Fibroblast of peridontal ligament (primary cell): ENCODE measurements around the gene ZCCHC24.
A peak's percentile ranks its signal among the peaks of the same experiment; 100 is the strongest.

Experiments used
- DNase-seq: peaks from one replicate; pipeline ENCODE4 v3.0.0-alpha.2; 2010; ENCODE audit errors: extremely low read depth

ZCCHC24 gene

DNA sequence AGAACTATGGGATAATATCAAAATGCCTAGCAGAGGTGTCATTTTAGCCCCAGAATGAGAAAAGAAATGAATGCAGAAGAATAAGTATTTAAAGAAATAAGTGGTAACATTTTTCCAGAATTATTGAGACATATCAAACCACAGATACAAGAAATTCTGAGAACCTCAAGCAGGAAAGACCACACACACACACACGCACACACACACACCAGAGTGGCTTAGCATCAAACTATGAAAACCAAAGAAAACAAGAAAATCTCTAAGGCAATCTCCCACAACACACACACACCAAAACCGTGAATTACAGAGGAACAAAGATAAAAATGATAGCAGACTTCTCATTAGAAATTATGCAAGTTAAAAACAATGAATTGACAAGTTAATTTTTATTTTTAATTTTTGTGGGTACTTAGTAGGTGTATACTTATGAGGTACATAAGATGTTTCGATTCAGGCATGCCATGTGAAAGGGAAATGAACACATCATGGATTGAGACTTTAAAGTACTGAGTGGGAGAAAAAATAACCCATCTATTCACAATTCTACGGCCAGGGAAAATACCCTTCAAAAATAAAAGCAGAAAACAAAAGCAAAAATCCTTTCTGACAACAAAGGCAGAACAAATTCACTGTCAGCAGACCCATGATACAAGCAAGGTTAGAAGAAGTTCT is 83.6 kb downstream of the ZCCHC24 start:
- DNase-seq, result peak; percentile 48

- DNase-seq, result no peak
Measured at GRCh38 chr10:79360499-79361342, 84.7 kb downstream of the ZCCHC24 start.

DNA sequence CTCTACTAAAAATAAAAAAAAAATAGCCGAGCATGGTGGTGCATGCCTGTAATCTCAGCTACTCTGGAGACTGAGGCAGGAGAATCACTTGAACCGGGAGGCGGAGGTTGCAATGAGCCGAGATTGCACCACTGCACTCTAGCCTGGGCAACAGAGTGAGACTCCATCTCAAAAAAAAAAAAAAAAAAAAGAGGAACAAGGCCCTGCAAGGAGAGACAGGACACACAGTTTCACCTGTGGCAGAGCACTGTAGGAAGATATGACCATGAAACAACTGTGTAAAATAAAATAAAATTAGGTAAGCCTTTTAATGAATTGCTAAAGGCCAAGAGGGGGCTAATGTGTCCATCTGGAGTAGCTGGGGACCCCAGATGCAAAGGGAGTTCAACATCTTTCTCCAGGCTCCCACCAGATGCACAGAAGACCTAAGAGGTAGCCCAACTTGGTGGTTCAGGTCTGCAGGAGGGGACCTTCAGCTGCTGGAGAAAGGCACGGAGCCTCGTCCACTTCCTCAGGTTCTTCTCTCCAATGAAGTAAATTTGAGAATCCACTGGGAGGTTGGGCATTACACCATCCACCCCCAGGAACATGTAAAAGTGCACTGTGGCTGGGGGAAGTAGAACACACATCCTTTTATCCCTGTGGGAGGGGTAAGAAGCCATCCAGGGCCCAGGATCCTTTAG is 85.5 kb downstream of the ZCCHC24 start:
- no peak for DNase-seq

- no peak for DNase-seq
Measured at GRCh38 chr10:79358811-79359210, 86.6 kb downstream of the ZCCHC24 start.

GRCh38 chr10:79357180-79357579 is 88.2 kb downstream of the ZCCHC24 start:
- DNase-seq, result no peak

DNA sequence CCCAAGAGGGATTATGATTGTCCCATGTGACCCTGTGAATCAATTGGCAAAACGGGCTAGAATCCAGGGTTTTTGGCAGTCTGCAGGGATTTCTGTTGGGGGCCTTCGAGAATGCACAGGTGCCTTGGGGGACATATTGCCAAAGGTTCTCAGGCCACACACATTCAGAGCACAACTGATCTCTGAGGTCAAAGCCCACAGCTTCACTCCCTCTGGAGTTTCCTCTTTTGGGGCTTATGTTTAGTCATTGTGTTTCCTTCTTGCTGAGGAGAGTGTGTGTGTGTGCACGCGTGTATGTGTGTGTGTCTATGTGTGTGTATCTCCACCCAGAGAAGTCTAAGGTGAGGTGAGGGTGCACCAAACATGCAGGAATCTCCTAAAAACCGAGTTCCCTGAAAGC is 89.3 kb downstream of the ZCCHC24 start:
- no peak for DNase-seq

DNA sequence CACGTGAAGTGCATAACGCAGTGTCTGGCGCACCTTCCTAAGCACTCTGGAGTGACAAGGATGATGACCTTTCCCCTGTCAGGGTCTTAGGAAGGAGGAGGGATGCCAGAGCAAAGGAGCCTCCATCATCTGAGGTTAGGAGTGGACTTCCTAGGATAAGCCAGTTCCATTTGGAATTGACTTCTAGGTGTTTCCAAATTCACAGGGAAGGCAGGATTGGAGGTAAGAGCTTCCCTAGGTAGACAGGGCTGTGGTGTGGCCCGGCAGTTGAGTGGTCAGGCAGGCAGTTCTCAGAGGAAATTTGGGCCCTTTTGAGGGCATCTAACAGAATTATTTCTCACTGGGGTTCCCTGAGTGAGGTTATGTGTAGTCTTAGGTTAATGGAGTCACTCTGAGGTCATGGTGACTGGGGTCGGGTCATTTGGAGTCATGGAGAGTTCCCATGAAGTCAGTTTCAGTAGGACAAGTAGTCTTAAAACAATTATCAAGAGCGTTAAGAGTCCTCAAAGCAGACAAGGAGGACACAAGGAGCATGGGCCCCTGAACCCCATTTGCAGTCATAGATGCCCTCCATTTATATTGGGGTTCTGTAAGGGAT is 89.9 kb downstream of the ZCCHC24 start:
- no peak for DNase-seq

DNA sequence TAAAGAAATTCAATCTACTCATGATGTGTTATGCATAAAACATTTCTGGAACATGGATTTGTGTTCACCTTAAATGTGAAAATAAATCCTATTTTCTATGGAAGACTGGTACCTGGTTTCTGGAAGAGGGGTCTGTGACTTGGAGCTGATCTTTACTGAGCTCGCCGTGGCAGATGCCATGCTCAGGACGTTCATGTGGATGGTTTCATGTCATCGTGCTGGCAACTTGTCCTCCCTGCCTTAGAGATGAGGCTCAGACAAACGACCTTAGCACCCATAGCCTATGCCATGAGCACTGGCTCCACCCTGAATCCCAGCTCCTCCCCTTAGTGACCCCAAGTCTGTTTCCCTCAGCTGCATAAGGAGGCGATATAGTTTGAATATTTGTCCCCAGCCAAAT is 90.8 kb downstream of the ZCCHC24 start:
- no peak for DNase-seq

DNA sequence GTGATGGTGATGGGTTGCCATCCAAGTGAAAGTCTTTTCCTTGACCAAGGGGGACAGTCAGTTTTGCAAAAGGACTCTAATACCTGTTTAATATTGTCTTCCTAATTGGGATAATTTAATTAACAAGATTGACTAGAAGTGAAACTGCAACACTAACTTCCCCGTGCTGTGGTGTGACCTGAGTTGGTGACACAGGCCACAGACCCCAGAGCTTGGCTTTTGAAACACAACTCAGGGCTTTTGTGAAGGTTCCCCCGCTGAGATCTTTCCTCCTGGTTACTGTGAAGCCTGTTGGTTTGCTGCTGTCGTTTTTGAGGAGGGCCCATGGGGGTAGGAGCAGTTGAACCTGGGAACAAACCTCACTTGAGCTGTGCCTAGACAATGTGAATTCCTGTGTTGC is 91.3 kb downstream of the ZCCHC24 start:
- DNase-seq, result no peak

- DNase-seq, result no peak
Measured at GRCh38 chr10:79353726-79354125, 91.7 kb downstream of the ZCCHC24 start.

GRCh38 chr10:79353000-79353406 is 92.4 kb downstream of the ZCCHC24 start:
- no peak for DNase-seq

DNA sequence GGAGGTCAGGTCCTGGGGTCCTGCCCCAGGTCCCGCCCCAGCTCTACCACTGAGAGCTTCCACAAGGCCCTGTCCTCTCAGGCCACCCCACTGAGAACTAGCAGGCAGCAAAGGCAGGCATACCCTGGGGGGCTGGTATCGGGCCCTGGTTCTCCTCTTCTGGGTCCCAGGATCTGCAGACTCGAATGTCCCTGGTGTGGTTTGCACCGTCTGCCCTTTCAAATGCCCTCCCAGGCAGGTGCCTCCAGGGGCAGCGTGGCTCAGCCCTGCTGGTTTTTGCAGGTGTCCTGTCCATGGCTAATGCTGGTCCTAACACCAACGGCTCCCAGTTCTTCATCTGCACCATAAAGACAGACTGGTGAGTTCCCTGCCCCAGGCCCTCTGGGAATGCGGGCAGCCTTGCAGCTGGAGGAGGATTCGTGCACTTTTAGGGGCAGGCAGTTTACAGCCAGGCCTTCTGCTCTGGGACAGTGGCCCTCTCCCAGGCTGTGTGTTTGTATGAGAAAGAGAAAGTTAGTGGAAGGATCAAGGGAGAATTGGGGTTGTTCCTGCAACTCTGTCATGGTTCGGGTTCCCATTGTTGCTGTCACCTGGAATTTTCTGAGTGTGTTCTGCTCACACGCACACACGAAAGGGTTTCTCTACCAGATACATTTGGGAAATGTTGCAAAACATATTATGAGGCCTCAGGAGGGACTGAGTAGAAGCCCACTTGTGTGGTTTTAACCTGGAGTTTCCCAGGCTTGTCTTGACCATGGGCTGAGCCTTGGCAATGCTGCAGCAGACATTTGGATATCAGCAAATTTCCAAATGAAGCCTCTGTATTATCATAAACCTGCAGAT is 93.2 kb downstream of the ZCCHC24 start:
- no peak for DNase-seq

- DNase-seq, result no peak
Measured at GRCh38 chr10:79351332-79351731, 94.1 kb downstream of the ZCCHC24 start.

- DNase-seq, result no peak
Measured at GRCh38 chr10:79350407-79351154, 94.8 kb downstream of the ZCCHC24 start.

DNA sequence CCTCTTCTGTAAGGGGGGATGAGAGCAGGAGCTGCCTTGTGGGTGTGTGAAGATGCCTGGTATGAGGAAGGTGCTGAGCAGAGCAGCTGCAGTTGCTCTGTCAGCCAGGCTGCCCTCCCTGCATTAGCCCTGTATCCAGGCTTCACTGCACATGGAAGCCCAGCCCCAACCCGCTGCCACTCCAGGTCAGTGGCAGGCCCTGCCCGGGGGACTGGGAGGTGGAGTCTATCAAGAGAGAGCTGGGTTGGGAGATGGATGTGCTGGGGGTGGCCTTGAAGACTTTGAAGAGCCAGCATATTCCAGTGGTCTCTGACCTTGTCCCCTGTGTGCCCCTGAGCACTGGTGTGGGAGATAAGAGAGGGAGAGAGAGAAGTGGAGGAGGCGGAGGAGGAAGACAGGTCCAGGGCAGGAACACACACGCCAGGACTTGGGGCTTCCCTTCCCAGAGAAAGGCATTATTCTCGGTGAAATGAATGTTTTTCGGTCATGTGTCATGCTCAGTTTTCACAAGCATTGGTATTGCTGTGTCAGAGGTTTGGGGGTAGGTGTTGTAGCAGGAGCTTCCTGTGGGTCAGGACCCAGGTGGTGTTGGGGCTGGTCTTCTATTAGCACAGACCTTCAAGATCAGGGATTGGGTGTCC is 95.5 kb downstream of the ZCCHC24 start:
- DNase-seq, result no peak

DNA sequence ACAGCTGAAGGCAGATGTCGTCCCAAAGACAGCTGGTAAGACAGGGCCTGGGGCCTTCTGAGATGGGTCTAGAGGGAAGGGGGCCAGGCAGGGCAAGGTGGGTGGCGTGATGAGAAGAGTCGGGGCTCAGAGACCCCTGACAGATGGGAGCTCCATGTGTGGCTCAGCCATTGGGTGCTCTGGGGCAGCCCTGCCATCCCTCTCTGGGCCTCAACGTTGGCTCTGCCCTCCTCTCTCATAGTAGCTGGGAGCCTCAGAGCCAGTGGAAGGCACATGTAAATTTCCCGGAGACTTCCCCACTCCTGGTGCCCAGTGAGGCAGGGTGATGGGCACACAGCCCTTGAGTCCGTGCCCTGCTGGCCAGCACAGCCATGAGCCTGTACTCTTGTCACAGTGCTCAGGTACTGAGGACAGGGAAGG is 96.3 kb downstream of the ZCCHC24 start:
- no peak for DNase-seq

GRCh38 chr10:79348640-79348988 is 96.8 kb downstream of the ZCCHC24 start:
- no peak for DNase-seq

- peak; percentile 63 for DNase-seq
Measured at GRCh38 chr10:79347894-79348639, 97.4 kb downstream of the ZCCHC24 start.

DNA sequence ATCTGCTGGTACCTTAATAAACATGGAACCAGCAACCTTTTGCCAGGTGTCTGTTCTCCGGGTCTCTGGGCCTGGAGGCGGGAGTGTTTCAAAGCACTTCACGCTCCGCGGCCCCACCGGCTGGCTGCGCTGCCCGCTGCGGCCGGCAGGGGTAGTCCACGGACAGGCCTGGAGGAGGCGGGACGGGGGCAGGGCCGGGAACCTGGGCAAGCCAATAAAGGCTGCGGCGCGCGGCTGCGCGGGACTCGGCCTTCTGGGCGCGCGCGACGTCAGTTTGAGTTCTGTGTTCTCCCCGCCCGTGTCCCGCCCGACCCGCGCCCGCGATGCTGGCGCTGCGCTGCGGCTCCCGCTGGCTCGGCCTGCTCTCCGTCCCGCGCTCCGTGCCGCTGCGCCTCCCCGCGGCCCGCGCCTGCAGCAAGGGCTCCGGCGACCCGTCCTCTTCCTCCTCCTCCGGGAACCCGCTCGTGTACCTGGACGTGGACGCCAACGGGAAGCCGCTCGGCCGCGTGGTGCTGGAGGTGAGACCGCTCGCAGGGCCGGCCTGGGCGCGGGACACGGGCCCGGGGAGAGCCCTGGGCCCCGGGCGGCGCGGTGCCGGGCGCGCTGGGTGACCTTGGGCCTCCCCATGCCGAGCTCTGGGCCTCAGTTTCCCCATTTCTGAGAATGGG is 98.1 kb downstream of the ZCCHC24 start, which contains the start of gene PPIF:
TSS of gene PPIF (plus strand) at position 244 of the 668 bp plus-strand sequence. CDS start at position 324, 80 bp downstream.
- DNase-seq, result peak; percentile 87
